ENCODE results near the gene RP9. TPM values are rescaled to one million over a fixed set of nuclear protein-coding genes. Genes with fewer than 3 reads are reported as not detected.

RP9 gene
- total RNA-seq, 1 donor from 2014 or later, result 17.8 TPM

DNA sequence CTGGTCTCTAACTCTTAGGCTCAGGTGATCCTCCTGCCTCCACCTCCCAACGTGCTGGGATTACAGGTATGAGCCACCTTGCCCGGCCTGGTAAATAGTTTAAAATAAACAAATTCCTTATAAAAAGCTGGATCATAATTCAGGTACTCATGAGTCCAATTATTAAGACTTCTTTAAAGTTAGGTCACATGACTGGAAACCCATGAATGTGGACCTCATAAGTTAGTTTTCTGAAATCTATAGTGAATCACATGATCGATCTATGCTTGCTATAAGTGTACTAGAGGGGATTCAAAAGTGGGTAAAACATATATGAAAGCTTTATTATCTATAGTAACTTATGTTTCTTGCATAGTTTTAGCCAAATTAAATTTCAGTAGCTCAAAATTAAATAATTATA lies 60.9 kb downstream of the RP9 start:
- no peaks in the 10 kb centered on the region for H3K27me3 Mint-ChIP-seq (ENCODE audit: low read depth, unreplicated experiment)
- H3K4me3 Mint-ChIP-seq (ENCODE audit: unreplicated experiment), result no peak overlapping the region
- H4K20me1 ChIP-seq (ENCODE audit: insufficient read depth, low read length), result peaks cover 22% of the 10 kb centered on the region
- H3K36me3 Mint-ChIP-seq (ENCODE audit: low read depth, unreplicated experiment), result no peaks in the 10 kb centered on the region
- no peaks in the 10 kb centered on the region for H3K9me3 ChIP-seq (ENCODE audit: insufficient read depth, low read depth, low read length)
- no peaks in the 10 kb centered on the region for H3K9me3 Mint-ChIP-seq (ENCODE audit: unreplicated experiment)
- no peaks in the 10 kb centered on the region for H3K27me3 ChIP-seq (ENCODE audit: insufficient read depth, low read length)
- no peak overlapping the region for H3K9ac ChIP-seq (ENCODE audit: low read length)
- no peak overlapping the region for H3K4me3 ChIP-seq (ENCODE audit: insufficient read depth, low read depth, low read length)
- no peak overlapping the region for H3K27ac ChIP-seq (ENCODE audit: low read depth, low read length)
- no peak overlapping the region for H3K27ac Mint-ChIP-seq (ENCODE audit: unreplicated experiment)
- H3K4me1 Mint-ChIP-seq (ENCODE audit: low read depth, unreplicated experiment), result peaks cover 2% of the 10 kb centered on the region
- TF ChIP-seq CTCF (IDR thresholded peaks at IDR 0.05; ENCODE audit: insufficient read depth, low read depth, low read length) (no peak), EZH2 (IDR thresholded peaks at IDR 0.05; ENCODE audit: insufficient read depth, low read length) (no peak)
- H3K4me1 ChIP-seq (ENCODE audit: insufficient read depth, low read length), result peaks cover 3% of the 10 kb centered on the region
- DNase-seq (ENCODE audit: low read depth) (no peak), FAIRE-seq (no peak)
- peaks cover 91% of the 10 kb centered on the region for H3K79me2 ChIP-seq (ENCODE audit: insufficient read depth, low read length)
- no peak overlapping the region for H3K4me2 ChIP-seq (ENCODE audit: low read length)
- H3K36me3 ChIP-seq (ENCODE audit: insufficient read depth, low read length), result no peaks in the 10 kb centered on the region
- no peak overlapping the region for H2AFZ ChIP-seq (ENCODE audit: low read depth, low read length)

- Histone ChIP-seq H3K4me3 (ENCODE audit: insufficient read depth, low read depth, low read length) (no peak overlapping the region), H3K4me1 (ENCODE audit: insufficient read depth, low read length) (peaks cover 3% of the 10 kb centered on the region), H3K27me3 (ENCODE audit: insufficient read depth, low read length) (no peaks in the 10 kb centered on the region), H3K9ac (ENCODE audit: low read length) (no peak overlapping the region), H3K79me2 (ENCODE audit: insufficient read depth, low read length) (peaks cover 95% of the 10 kb centered on the region), H3K36me3 (ENCODE audit: insufficient read depth, low read length) (no peaks in the 10 kb centered on the region), H4K20me1 (ENCODE audit: insufficient read depth, low read length) (peaks cover 21% of the 10 kb centered on the region), H3K27ac (ENCODE audit: low read depth, low read length) (no peak overlapping the region), H2AFZ (ENCODE audit: low read depth, low read length) (no peak overlapping the region), H3K9me3 (ENCODE audit: insufficient read depth, low read depth, low read length) (no peaks in the 10 kb centered on the region), H3K4me2 (ENCODE audit: low read length) (no peak overlapping the region)
- no peak for FAIRE-seq
- Mint-ChIP-seq H3K4me1 (ENCODE audit: low read depth, unreplicated experiment) (peaks cover 8% of the 10 kb centered on the region), H3K36me3 (ENCODE audit: low read depth, unreplicated experiment) (no peaks in the 10 kb centered on the region), H3K27ac (ENCODE audit: unreplicated experiment) (no peak overlapping the region), H3K9me3 (ENCODE audit: unreplicated experiment) (no peaks in the 10 kb centered on the region), H3K4me3 (ENCODE audit: unreplicated experiment) (no peak overlapping the region), H3K27me3 (ENCODE audit: low read depth, unreplicated experiment) (no peaks in the 10 kb centered on the region)
- peak; percentile 49 for DNase-seq (ENCODE audit: low read depth)
- TF ChIP-seq CTCF (IDR thresholded peaks at IDR 0.05; ENCODE audit: insufficient read depth, low read depth, low read length) (no peak), EZH2 (IDR thresholded peaks at IDR 0.05; ENCODE audit: insufficient read depth, low read length) (no peak)
Observed at GRCh38 chr7:33044986-33045385, 64.2 kb downstream of the RP9 start.

Other genes starting within 250 kb of the RP9 start
- 26.2 and 26.9 TPM in 2 replicates for gene KBTBD2, start 217.6 kb downstream of the RP9 start, total RNA-seq
- 157 and 199 TPM in 2 replicates for gene FKBP9, start 152.0 kb downstream of the RP9 start, total RNA-seq
- 21.9 and 24.1 TPM in 2 replicates for gene NT5C3A, start 46.6 kb downstream of the RP9 start, total RNA-seq
- gene BBS9, start 20.2 kb upstream of the RP9 start, total RNA-seq, result 25.1 and 25.3 TPM in 2 replicates